ENCODE measurements around the gene ERI3.

- TF ChIP-seq CTCF (IDR thresholded peaks at IDR 0.05) (no peak), POLR2A (IDR thresholded peaks at IDR 0.05) (no peak)
Observed at GRCh38 chr1:44239961-44240371, 115.1 kb downstream of the ERI3 start.
